IMR-90 (cell line): ENCODE measurements around the gene BDH1. TPM values are rescaled to one million over a fixed set of nuclear protein-coding genes. Genes with fewer than 3 reads are reported as not detected.
A peak's percentile ranks its signal among the peaks of the same experiment; 100 is the strongest.

Experiments
- ATAC-seq: fragments of 200-7000 bp; cut with Tn5 transposase; 2 replicates; pipeline ENCODE4 v1.9.1; 2020; ENCODE audit warnings: low read depth, mild to moderate bottlenecking, moderate library complexity
- BruUV-seq: library from RNA; stranded (reverse); fragments of 400-500 nt; replicated peaks from 2 replicates; lab custom pipeline; 2021; lab: Mats Ljungman, UMichigan
- CTCF ChIA-PET: fragments of 300-600 bp; formaldehyde crosslinking; extraction: SDS; loops from one replicate; lab custom pipeline; 2021; ENCODE audit warnings: antibody characterized with exemption; lab: Yijun Ruan, JAX
- POLR2A ChIA-PET: fragments of 300-600 bp; sonication (Branson Sonifier 250); formaldehyde crosslinking; loops from one replicate; lab custom pipeline; 2022; ENCODE audit warnings: antibody characterized with exemption; ENCODE audit not compliant: unreplicated experiment; lab: Charles Lee
- DNase-seq: peaks from one replicate; pipeline ENCODE4 v3.0.0; 2013
- H2AFZ ChIP-seq: replicated peaks from 2 replicates; pipeline ENCODE3; 2013; ENCODE audit warnings: low read length, mild to moderate bottlenecking; ENCODE audit not compliant: poor library complexity
- H2AK5ac ChIP-seq: 2 replicates; pipeline ENCODE4 v1.6.1; 2013; ENCODE audit warnings: low read depth, low read length, inconsistent platforms
- H2AK9ac ChIP-seq: replicated peaks from 2 replicates; pipeline ENCODE3; 2013; ENCODE audit warnings: mild to moderate bottlenecking, low read depth, low read length, moderate library complexity; ENCODE audit not compliant: poor library complexity
- H2BK120ac ChIP-seq: 2 replicates; pipeline ENCODE4 v1.6.1; 2013; ENCODE audit warnings: low read depth, low read length, inconsistent platforms
- H2BK15ac ChIP-seq: 3 replicates; pipeline ENCODE4 v1.6.1; 2013; ENCODE audit warnings: low read depth, low read length, inconsistent platforms
- H2BK20ac ChIP-seq: 2 replicates; pipeline ENCODE4 v1.6.1; 2013; ENCODE audit warnings: low read depth, mild to moderate bottlenecking, inconsistent platforms, low read length, moderate library complexity
- H2BK5ac ChIP-seq: 2 replicates; pipeline ENCODE4 v1.6.1; 2013; ENCODE audit warnings: mild to moderate bottlenecking, low read depth, low read length, inconsistent platforms; ENCODE audit not compliant: poor library complexity, severe bottlenecking
- H3K14ac ChIP-seq: replicated peaks from 2 replicates; pipeline ENCODE4 v1.6.1; 2013; ENCODE audit warnings: low read depth, low read length, inconsistent platforms
- H3K18ac ChIP-seq: 2 replicates; pipeline ENCODE4 v1.6.1; 2013; ENCODE audit warnings: low read depth, low read length, control low read depth
- H3K23ac ChIP-seq: 2 replicates; pipeline ENCODE4 v1.6.1; 2013; ENCODE audit warnings: low read depth, low read length, inconsistent platforms
- H3K27ac ChIP-seq: 2 replicates; pipeline ENCODE4 v1.5.1; 2013; ENCODE audit warnings: mild to moderate bottlenecking, control low read depth, low read length; ENCODE audit not compliant: insufficient read depth
- H3K27me3 ChIP-seq: 2 replicates; pipeline ENCODE4 v1.6.1; 2013; ENCODE audit warnings: low read length; ENCODE audit not compliant: control insufficient read depth, insufficient read depth
- H3K36me3 ChIP-seq: 2 replicates; pipeline ENCODE4 v1.6.1; 2013; ENCODE audit warnings: low read length, mixed read lengths; ENCODE audit not compliant: control insufficient read depth, insufficient read depth
- H3K4ac ChIP-seq: 2 replicates; pipeline ENCODE4 v1.6.1; 2013; ENCODE audit warnings: low read depth, low read length, inconsistent platforms
- H3K4me1 ChIP-seq: 2 replicates; pipeline ENCODE4 v1.6.1; 2013; ENCODE audit warnings: low read length, mixed read lengths; ENCODE audit not compliant: control insufficient read depth, insufficient read depth
- H3K4me2 ChIP-seq: 2 replicates; pipeline ENCODE4 v1.6.1; 2013; ENCODE audit warnings: low read depth, mild to moderate bottlenecking, control low read depth, low read length, moderate library complexity
- H3K4me3 ChIP-seq: 2 replicates; pipeline ENCODE4 v1.5.1; 2013; ENCODE audit warnings: low read depth, mild to moderate bottlenecking, control low read depth, low read length, moderate library complexity; ENCODE audit not compliant: insufficient read depth
- H3K56ac ChIP-seq: 2 replicates; pipeline ENCODE4 v1.6.1; 2013; ENCODE audit warnings: low read length, inconsistent platforms; ENCODE audit not compliant: insufficient read depth; ENCODE audit errors: extremely low read depth
- H3K79me1 ChIP-seq, 2 experiments: 2 replicates each; pipeline ENCODE4 v1.6.1; 2013; ENCODE audit warnings: low read length in 2 of 2, inconsistent platforms in 1 of 2, low read depth in 1 of 2
- H3K9ac ChIP-seq: 2 replicates; pipeline ENCODE4 v1.6.1; 2013; ENCODE audit warnings: low read depth, low read length, control low read depth
- H3K9me1 ChIP-seq: 2 replicates; pipeline ENCODE4 v1.6.1; 2013; ENCODE audit warnings: low read length, inconsistent platforms; ENCODE audit not compliant: insufficient read depth
- H3K9me3 ChIP-seq: 2 replicates; pipeline ENCODE4 v1.6.1; 2013; ENCODE audit warnings: low read length; ENCODE audit not compliant: control insufficient read depth, insufficient read depth
- H4K20me1 ChIP-seq: 2 replicates; pipeline ENCODE4 v1.6.1; 2013; ENCODE audit warnings: low read length, inconsistent platforms; ENCODE audit not compliant: insufficient read depth
- H4K5ac ChIP-seq: 2 replicates; pipeline ENCODE4 v1.6.1; 2013; ENCODE audit warnings: mild to moderate bottlenecking, low read depth, low read length, control low read depth
- H4K8ac ChIP-seq, 2 experiments: 2 replicates each; pipeline ENCODE4 v1.6.1; 2013; ENCODE audit warnings: low read depth in 2 of 2, low read length in 2 of 2, control low read depth in 1 of 2, inconsistent platforms in 1 of 2
- H4K91ac ChIP-seq: 2 replicates; pipeline ENCODE4 v1.6.1; 2013; ENCODE audit warnings: low read depth, low read length, inconsistent platforms; ENCODE audit not compliant: insufficient read depth
- FOS ChIP-seq: fragments of 150-350 bp; IDR thresholded peaks from 2 replicates; pipeline ENCODE4 v1.6.1; 2016; ENCODE audit warnings: low read depth, low read length
- MAFK ChIP-seq: IDR thresholded peaks from 2 replicates; pipeline ENCODE4 v1.6.1; 2012; ENCODE audit warnings: low read depth, low read length, improper control_type of control experiment
- POLR2A ChIP-seq: IDR thresholded peaks from 2 replicates; pipeline ENCODE4 v1.6.1; 2012; ENCODE audit warnings: mild to moderate bottlenecking, low read depth, low read length
- SMC3 ChIP-seq: fragments of 150-350 bp; IDR thresholded peaks from 2 replicates; pipeline ENCODE4 v1.6.1; 2016; ENCODE audit warnings: low read depth, mild to moderate bottlenecking, antibody characterized with exemption, low read length, moderate library complexity
- WGBS, 2 experiments: methylation state at CpG; one replicate each; pipeline versions ENCODE4 v1.1.5 to v1.1.7; 2013; ENCODE audit warnings: missing lambda C conversion rate in 2 of 2; ENCODE audit not compliant: insufficient read length in 1 of 2; ENCODE audit errors: extremely low coverage in 2 of 2; 5-methylcytosine and 5-hydroxymethylcytosine counted together
- dilution Hi-C: fragments of 300-500 bp; cut with HindIII; formaldehyde crosslinking; loops from one replicate; pipeline ENCODE4 v1.14.3; 2018; ENCODE audit warnings: low sequenced_read_pairs; ENCODE audit not compliant: unreplicated experiment
- in situ Hi-C: fragments of 300-500 bp; cut with MboI; formaldehyde crosslinking; loops from 3 replicates; pipeline ENCODE4 v1.14.3; 2019; ENCODE audit warnings: low sequenced_read_pairs, inconsistent platforms, mixed read lengths
- intact Hi-C: fragments of 100-400 bp; cut with micrococcal nuclease; formaldehyde crosslinking; loops from 2 replicates; pipeline ENCODE4 v1.10.0; 2022
- polyA plus RNA-seq, 3 experiments: library from polyadenylated mRNA; depleted of rRNA; stranded (reverse); fragments of >200 nt; gene quantifications; 2 replicates each; pipeline ENCODE4 v1.2.3, GENCODE V29; 2012; ENCODE audit warnings: low replicate concordance in 1 of 3
- total RNA-seq: library from RNA; depleted of rRNA; stranded (reverse); fragments of >200 nt; gene quantifications from 2 replicates; pipeline ENCODE4 v1.2.3, GENCODE V29; 2012

BDH1 gene
- total and polyA plus RNA-seq, 2 of the 4 experiments (the other 2 are of a cell fraction), result 2.7 to 4.4 TPM

DNA sequence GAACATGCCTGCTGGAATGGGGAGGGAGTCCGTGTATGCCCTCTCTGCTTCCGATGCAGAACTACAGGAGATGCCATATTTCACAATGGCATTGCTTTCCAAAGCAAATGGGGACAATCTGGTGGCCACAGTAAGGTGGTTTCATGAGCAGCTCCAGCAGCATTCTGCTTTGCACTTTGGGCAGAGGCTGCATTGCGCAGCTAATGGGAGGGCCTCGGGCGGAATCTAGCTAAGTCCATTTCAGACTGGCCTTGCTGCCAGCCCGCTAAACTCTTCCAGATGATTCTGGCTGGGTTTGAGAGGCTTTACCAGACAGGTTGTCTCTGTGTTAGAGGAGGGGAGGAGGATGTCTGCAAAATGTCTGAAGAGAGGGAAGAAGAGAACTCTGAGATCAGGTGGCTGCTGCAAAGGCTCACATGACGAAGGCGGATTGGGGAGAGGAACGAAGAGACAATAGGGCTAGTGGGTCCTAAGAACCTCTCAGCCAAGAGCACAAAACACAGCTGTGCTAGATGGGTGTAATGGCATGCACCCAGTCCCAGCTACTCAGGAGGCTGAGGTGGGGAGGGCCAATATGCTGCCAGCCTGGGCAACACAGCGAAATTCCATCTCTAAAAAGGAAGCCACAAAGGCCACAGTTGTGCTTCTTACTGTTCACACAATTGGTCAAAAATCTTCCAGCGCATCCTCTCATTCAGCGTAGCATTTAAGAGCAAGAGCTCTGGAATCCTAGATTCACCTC is 63.7 kb downstream of the BDH1 start:
- no peak overlapping the region for H2BK20ac ChIP-seq
- no peak overlapping the region for H2BK5ac ChIP-seq
- H3K56ac ChIP-seq, result no peak overlapping the region
- no peak overlapping the region for H3K14ac ChIP-seq
- H3K4me1 ChIP-seq, result peaks cover 13% of the 10 kb centered on the region
- H2BK15ac ChIP-seq, result no peak overlapping the region
- no peak overlapping the region for H2AK9ac ChIP-seq
- H3K4ac ChIP-seq, result no peak overlapping the region
- no peak overlapping the region for H4K5ac ChIP-seq
- H4K20me1 ChIP-seq, result peaks cover 5% of the 10 kb centered on the region; the same call in 1 of the 2 replicates
- no peak overlapping the region for H3K9ac ChIP-seq
- dilution Hi-C loops, result no loop called here
- ChIA-PET CTCF (no interaction called here), POLR2A (no interaction called here)
- 0 out of 2 replicates have a peak overlapping the region, but pooled peaks have one; percentile 1 for H2AK5ac ChIP-seq
- 0 out of 2 replicates have a peak, but pooled peaks cover 5% of the 10 kb centered on the region for H3K27me3 ChIP-seq
- H3K27ac ChIP-seq, result no peak overlapping the region
- H2AFZ ChIP-seq, result no peak overlapping the region
- no peak for TF ChIP-seq FOS
- TF ChIP-seq SMC3, result no peak
- no peak for TF ChIP-seq POLR2A
- TF ChIP-seq MAFK, result no peak
- H3K18ac ChIP-seq, result no peak overlapping the region
- H3K23ac ChIP-seq, result no peak overlapping the region
- H3K4me3 ChIP-seq, result no peak overlapping the region
- WGBS, 2 experiments, result 100% methylated on average over 5 of the region's 12 CpGs; no CpG with 5 or more reads in 1 of the 2 experiments
- DNase-seq (no peak), ATAC-seq (no peak)
- in situ Hi-C loops, result no loop called here
- H3K4me2 ChIP-seq, result no peak overlapping the region
- no peak overlapping the region for H4K91ac ChIP-seq
- peaks cover 16% of the 10 kb centered on the region for H3K9me1 ChIP-seq
- H3K79me1 ChIP-seq, result no peaks in the 10 kb centered on the region
- H3K9me3 ChIP-seq, result no peaks in the 10 kb centered on the region
- no peak overlapping the region for H4K8ac ChIP-seq
- intact Hi-C loops, result no loop called here
- no TSS peak for BruUV-seq
- H3K36me3 ChIP-seq, result no peaks in the 10 kb centered on the region
- no peak overlapping the region for H2BK120ac ChIP-seq
